ENCODE results near the gene IGF1R.

DNA sequence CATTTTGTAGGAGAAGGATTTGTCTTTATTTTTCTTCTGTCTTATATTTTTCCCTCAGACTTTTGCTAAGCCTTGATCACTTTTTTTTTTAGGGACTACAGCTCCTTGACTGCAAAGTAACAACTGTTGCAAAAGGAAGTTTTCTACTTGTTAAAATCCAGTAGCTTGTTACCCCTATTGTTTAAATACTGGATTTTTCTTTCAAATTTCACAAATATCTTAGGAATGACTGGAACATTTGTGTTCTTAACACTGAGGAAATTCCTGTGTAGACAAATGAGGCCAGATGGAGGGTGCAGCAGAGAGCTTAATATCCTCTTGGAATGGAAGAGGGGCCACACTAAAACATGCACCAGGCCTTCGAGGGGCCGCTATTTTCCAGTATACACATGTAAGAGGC, 362.4 kb downstream of the IGF1R start:
- TF ChIP-seq ZNF24 (IDR thresholded peaks at IDR 0.05) (no peak), ZNF788 (CRISPR knock-in tag; IDR thresholded peaks at IDR 0.05; ENCODE audit: borderline replicate concordance) (no peak), MXI1 (IDR thresholded peaks at IDR 0.05; ENCODE audit: borderline replicate concordance, low read depth, low read length) (no peak), RBFOX2 (IDR thresholded peaks at IDR 0.05; ENCODE audit: low read depth, low read length) (no peak), FOXA1 (IDR thresholded peaks at IDR 0.05) (no peak), FOXA1 (CRISPR knock-in tag; IDR thresholded peaks at IDR 0.05) (no peak), SOX6 (IDR thresholded peaks at IDR 0.05) (no peak), SOX6 (CRISPR knock-in tag; IDR thresholded peaks at IDR 0.05) (no peak), ZNF510 (CRISPR knock-in tag; IDR thresholded peaks at IDR 0.05; ENCODE audit: low read depth) (no peak), ZNF737 (CRISPR knock-in tag; IDR thresholded peaks at IDR 0.05; ENCODE audit: borderline replicate concordance) (no peak), ZNF766 (CRISPR knock-in tag; IDR thresholded peaks at IDR 0.05; ENCODE audit: borderline replicate concordance) (no peak), SETDB1 (CRISPR knock-in tag; IDR thresholded peaks at IDR 0.05; ENCODE audit: borderline replicate concordance) (no peak)
- TF ChIP-seq, protein P1, sequence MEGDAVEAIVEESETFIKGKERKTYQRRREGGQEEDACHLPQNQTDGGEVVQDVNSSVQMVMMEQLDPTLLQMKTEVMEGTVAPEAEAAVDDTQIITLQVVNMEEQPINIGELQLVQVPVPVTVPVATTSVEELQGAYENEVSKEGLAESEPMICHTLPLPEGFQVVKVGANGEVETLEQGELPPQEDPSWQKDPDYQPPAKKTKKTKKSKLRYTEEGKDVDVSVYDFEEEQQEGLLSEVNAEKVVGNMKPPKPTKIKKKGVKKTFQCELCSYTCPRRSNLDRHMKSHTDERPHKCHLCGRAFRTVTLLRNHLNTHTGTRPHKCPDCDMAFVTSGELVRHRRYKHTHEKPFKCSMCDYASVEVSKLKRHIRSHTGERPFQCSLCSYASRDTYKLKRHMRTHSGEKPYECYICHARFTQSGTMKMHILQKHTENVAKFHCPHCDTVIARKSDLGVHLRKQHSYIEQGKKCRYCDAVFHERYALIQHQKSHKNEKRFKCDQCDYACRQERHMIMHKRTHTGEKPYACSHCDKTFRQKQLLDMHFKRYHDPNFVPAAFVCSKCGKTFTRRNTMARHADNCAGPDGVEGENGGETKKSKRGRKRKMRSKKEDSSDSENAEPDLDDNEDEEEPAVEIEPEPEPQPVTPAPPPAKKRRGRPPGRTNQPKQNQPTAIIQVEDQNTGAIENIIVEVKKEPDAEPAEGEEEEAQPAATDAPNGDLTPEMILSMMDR (CRISPR knock-in tag; IDR thresholded peaks at IDR 0.05) = no peak
- TF ChIP-seq, protein P2, sequence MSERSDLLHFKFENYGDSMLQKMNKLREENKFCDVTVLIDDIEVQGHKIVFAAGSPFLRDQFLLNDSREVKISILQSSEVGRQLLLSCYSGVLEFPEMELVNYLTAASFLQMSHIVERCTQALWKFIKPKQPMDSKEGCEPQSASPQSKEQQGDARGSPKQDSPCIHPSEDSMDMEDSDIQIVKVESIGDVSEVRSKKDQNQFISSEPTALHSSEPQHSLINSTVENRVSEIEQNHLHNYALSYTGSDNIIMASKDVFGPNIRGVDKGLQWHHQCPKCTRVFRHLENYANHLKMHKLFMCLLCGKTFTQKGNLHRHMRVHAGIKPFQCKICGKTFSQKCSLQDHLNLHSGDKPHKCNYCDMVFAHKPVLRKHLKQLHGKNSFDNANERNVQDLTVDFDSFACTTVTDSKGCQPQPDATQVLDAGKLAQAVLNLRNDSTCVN (CRISPR knock-in tag; IDR thresholded peaks at IDR 0.05; ENCODE audit: borderline replicate concordance) = no peak
- TF ChIP-seq, protein P3, sequence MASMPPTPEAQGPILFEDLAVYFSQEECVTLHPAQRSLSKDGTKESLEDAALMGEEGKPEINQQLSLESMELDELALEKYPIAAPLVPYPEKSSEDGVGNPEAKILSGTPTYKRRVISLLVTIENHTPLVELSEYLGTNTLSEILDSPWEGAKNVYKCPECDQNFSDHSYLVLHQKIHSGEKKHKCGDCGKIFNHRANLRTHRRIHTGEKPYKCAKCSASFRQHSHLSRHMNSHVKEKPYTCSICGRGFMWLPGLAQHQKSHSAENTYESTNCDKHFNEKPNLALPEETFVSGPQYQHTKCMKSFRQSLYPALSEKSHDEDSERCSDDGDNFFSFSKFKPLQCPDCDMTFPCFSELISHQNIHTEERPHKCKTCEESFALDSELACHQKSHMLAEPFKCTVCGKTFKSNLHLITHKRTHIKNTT (CRISPR knock-in tag; IDR thresholded peaks at IDR 0.05) = no peak
